C1 segment of cervical spinal cord (tissue), 14 donors: ENCODE measurements around the gene EOLA1.
A peak's percentile ranks its signal among the peaks of the same experiment; 100 is the strongest.
"Not testable (repeated sequence)": the region's sequence is repeated elsewhere in the genome, so short reads cannot be mapped to it uniquely, and the experiment has no call there.

ENCODE experiments used
- DNase-seq, 14 donors: peaks; one replicate each; lab custom pipeline; 2025; lab: John Stamatoyannopoulos, UW

The EOLA1 gene

DNA sequence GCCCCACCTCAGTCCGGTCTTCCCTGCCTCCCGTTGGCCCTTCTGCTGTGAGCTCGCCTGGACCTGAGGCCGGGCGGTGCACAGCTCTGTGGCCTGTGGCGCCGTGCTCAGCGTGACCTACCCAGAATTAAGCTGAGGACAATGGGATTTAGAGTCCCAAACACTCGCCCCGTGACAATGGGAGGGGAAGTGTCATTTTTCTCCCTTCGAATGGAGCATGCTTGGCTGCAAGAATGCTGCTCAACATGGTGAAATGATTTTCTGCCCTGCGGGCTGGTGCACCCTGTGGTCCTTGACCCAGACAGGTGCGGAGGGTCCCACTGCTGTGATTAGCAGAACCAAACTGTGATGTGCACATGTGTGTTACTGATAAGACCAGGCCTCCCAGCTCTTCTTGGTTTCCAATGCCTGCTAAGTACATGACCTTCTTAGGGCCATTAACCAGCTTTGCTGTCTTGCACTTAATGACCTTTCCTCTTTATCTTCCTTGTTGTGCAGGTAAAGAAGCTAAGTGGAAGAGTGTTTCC is 772 bp downstream of the EOLA1 start:
- no peak for DNase-seq

DNA sequence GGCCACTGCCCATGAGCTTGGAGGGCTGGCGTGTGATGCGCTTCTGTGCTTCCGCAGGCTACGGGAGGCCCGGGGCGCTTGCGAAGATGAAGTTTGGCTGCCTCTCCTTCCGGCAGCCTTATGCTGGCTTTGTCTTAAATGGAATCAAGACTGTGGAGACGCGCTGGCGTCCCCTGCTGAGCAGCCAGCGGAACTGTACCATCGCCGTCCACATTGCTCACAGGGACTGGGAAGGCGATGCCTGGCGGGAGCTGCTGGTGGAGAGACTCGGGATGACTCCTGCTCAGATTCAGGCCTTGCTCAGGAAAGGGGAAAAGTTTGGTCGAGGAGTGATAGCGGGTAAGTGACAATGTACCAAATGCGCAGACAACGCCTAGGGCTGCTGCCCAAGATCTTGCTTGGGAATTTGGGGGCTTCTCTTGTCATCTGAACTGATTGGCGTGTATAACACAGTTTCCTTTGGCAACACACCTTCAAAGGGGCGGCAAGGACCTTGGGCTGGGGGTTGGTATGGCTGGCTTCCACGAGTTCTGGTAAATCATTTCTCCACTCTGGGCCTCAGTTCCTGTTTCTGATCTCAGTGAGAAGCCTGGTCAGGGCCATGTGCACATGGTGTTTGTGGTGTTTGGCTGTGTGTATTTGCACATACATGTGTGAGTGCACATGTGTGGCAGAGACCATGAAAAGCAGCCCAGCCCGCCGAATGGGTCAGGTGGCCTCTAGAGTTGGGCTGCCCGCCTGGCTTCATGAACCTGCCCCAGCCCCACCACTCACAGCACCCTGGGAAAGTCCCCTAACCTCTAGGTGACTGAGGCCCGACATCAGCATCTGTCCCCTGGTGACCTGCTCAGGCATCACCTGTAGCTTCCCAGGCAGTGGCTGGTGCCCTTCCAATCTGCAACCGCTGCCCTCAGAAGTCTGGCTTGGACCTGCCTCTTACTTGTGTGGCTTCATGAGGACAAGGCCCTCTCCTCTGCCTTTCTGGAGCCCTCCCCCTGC is 5.0 kb downstream of the EOLA1 start:
- DNase-seq = not testable (repeated sequence)

DNA sequence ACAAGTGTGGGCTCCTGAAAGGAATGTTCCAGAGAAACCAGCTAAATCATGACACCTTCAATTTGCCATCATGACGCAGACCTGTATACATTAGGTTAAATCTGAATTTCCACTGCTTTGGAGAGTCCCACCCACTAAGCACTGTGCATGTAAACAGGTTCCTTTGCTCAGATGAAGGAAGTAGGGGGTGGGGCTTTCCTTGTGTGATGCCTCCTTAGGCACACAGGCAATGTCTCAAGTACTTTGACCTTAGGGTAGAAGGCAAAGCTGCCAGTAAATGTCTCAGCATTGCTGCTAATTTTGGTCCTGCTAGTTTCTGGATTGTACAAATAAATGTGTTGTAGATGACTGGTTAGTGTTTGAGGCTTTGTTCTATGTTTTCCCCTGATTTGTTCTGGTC is 6.2 kb downstream of the EOLA1 start:
- DNase-seq = not testable (repeated sequence)

DNA sequence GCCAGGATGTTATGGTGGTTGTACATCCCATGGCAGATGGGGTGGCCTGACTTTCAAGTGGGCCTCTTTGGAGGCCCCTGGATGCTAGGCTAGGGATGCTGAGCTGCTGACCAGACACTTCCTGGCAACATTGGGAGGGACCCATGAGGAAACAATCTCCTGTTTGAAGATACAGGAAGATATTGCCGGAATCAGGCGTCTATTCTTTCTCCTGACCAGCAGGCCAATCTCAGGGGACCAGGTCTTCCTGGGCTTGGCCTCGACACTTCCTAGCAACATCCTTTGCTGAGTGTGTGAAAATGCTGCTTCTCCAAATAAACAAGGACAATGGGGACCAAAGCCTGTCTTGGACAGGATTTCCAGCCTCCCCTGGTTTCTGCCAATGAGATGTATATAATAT is 7.0 kb downstream of the EOLA1 start:
- not testable (repeated sequence) for DNase-seq

DNA sequence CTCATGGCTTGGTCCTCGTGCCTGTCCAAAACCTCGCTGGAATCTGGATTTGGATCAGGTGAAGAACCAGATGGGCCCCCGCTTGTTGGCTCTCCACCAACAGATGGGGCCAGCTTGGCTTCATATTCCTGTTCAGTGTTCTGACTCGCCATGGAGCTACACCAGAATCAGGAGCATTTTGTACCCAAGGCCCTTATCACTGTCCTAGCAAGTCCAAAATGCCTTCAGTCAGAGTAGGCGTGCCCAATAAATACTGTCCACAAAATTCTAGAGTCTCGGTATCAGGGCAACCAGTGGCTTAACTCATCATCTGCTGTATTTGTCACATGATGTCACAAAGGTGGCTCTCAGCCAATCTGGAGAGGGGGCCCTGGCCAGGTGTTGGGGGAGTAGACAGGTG is 8.9 kb downstream of the EOLA1 start, which contains the start of gene HSFX3:
Gene HSFX3 (minus strand): TSS at position 224 of the 400 bp plus-strand sequence. CDS start 72 bp downstream, at position 152.
- DNase-seq = not testable (repeated sequence)

- DNase-seq = not testable (repeated sequence)
Measured at GRCh38 chrX:149550454-149550853, 9.6 kb downstream of the EOLA1 start.

DNA sequence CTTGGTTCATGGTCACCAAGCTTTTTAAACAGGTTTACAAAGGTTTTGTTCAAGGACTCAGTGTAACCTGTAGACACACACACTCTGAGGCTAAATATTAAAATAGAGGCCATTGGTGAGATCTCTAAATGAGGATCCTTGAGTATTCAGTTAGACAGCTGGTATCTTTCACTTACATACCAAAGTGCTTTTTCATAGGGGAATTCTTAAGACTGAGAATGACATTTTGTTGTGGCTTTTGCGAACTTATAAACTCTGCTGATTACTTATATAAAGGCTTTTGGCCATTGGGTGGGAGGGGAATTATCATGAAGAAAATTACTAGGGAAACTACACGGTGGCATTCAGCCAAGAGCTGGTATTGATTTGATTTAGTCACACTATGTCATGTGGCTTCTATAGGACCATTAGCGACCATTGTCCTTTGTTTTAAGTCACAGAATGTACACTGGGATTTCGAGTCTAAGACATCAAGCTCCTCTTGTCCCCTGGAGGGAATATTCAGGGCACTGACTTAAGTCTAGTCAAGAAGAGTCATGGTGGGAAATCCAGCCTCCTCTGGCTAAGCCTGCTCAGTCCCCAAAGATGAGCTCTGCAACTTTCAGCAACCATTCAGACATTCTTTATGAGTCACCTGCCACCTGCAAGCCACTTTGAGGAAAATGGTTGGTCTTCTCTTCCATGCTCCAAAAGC is 10.6 kb downstream of the EOLA1 start:
- DNase-seq = not testable (repeated sequence)

GRCh38 chrX:149551939-149552248 is 11.1 kb downstream of the EOLA1 start:
- DNase-seq = not testable (repeated sequence)

DNA sequence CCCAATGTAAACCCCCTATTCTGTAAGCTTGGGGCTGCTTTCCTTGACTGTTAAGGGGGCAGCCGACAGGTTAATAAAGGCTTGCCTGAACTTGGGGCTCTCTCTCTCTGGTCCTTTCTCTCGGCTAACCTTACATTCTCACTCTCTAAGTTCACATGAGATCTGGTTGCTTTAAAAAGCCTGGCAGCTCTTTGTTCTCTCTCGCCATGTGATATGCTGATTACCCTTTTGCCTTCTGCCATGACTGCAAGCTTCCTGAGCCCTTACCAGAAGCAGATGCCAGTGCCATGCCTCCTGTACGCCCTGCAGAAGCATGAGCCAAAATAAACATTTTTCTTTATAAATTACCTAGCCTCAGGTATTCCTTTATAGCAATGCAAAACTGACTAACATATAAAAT is 14.4 kb downstream of the EOLA1 start:
- DNase-seq = not testable (repeated sequence)

GRCh38 chrX:149563359-149563758 is 22.5 kb downstream of the EOLA1 start:
- no peak for DNase-seq

DNA sequence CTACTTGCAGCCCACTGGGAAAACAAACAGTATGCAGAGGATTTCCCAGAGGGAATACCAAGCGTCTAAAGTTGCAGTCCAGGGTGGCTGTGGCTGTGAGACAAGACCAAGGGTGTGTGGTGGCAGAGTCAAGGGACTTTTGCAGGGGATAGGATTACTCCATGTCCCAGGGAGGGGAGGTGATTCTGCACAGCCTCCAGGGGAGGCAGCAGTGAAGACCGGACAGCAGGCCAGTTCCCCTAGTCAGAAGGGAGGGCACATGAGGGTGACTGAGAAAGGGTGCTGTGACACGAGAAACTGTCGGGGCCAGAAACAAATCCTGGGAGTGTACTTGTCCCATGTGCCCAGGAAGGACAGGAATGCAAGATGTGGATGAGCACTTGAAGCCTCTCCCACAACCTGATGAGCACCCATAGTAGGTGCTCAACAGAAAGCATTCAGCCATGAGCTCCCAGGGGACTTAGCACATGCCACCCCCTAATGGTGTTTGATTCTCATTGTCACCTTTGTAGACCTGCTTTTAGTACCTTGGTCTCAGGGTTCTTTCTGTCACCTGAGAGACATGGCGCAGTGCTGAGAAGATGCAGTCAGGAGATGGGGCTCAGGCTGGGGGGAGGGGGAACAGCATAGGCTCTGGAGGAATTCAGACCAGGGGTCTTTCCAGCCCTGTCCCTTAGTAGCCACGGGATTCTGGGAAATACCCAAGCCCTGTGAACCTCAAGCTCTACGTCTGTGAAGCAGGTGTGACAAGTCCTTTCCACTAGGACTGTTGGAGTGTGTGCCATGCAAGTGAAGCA is 27.0 kb downstream of the EOLA1 start:
- no peak for DNase-seq

DNA sequence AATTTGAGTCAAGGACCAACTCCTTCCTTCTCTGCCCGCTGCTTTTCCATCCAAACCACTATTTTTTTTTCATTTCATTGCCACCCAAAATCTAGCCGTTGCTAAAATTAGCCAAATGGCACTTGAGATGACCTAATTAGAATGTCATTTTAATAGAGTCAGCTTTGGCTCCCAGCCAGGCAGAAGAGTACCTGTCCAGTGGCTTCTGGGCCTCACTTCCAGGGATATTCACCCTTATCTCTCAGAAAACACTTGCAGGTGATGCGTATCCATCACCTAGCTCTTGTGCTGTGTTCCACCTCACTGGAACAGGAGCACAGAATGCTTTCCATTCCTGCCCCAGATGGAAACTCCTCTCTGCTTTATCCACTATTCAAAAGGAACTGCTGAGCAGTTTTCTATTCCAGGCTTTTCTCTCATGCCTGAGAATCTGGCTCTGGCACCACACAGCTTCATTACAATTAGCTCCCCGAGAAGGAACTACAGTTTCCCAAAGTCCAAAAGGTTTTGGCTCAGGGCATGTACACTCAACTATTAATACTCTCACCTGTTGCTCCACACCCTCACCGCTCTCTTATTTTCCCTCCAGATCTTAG is 28.0 kb downstream of the EOLA1 start:
- peak in 1 of 14 donors; percentile 0 for DNase-seq

DNA sequence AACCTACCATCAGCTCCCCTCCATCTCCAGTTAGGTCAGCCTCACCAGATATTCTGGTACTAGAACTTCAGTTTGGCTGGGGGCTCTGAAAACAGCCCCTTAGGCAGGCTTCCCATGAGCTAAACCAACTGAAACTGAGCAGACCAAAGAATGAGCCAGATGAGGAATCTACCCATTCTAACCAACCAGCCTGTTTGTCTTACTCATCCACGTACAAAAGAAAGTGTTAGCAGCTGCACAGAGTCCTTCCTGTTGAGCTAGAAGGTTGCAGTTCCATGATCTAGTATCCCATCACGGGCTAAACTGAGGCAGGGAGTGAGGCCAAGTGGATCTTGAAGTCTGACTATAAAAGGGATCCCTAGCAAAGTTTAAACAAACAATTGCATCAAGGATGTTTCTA is 29.0 kb downstream of the EOLA1 start:
- DNase-seq = no peak

GRCh38 chrX:149570668-149571067 is 29.9 kb downstream of the EOLA1 start:
- DNase-seq = no peak

GRCh38 chrX:149571770-149572169 is 31.0 kb downstream of the EOLA1 start:
- DNase-seq = no peak

- DNase-seq = no peak
Measured at GRCh38 chrX:149572743-149573142, 31.9 kb downstream of the EOLA1 start.

GRCh38 chrX:149573456-149573855 is 32.6 kb downstream of the EOLA1 start:
- not testable (repeated sequence) for DNase-seq

GRCh38 chrX:149585631-149586030 is 44.8 kb downstream of the EOLA1 start:
- not testable (repeated sequence) for DNase-seq

- not testable (repeated sequence) for DNase-seq
Measured at GRCh38 chrX:149587359-149587758, 46.5 kb downstream of the EOLA1 start, which contains the start of gene MAGEA9B. Gene MAGEA9B, minus strand, starts transcription at chrX:149587459. Its CDS starts 4,280 bp downstream, at chrX:149583179.

- DNase-seq = not testable (repeated sequence)
Measured at GRCh38 chrX:149590993-149591392, 50.2 kb downstream of the EOLA1 start.

DNA sequence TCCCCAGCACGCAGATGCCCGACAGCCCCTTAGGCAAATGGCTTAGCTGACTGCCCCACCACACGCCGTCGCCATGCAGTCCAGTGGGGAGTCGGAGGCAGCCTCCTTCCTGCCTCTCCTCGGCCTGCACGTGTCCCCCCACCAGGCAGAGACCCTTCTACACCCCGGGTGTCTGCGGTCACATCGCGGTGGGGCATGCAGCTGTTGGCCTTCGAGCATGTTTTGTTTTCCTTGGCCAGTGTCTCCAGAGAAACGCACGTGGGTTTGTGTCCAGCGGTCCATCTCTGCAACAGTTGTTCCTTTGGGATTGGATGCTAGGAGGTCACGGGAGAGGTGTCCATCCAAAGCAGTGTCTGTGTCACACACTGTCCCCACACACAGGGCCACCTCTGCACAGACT is 54.4 kb downstream of the EOLA1 start, which contains the start of gene HSFX2:
Gene HSFX2 (minus strand): TSS at position 101 of the 400 bp plus-strand sequence. CDS start 614 bp downstream, outside the sequence.
- DNase-seq = not testable (repeated sequence)
